ENCODE results near the gene CCDC8.

DNA sequence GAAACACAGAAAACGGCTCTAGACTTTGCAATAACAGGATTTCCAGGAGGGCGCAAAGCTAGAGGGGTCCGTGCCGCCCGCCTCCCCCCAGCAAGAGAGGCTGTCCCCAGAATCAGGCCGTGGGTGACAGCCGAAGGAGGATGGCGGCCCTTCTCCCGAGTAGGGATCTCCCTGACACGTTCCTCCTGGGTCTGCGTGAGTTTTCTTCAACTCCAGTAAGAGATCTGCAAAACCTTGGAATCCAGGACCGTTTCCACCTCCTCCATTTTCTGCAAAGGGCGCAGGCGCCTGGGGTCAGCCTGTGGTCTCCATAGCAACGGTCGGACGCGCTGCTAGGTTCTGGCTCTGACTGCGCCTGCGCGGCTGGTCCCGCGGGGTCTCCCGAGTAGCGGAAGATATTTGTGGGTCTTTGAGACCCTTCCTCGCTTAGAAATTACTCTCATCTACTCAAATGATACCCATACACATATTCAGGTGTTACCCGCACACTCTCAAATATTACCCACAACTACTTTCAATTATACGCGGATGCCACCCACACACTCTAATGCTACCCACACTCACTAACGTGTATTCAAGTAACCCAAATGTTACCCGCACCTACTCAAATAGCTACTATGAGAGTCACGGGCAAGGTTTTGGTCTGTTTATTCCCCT, 13.3 kb upstream of the CCDC8 start:
- TF ChIP-seq POLR2A (IDR thresholded peaks at IDR 0.05), result no peak
- TF ChIP-seq CTCF (IDR thresholded peaks at IDR 0.05), result no peak
- no peak for TF ChIP-seq POLR2AphosphoS5 (IDR thresholded peaks at IDR 0.05)
